ENCODE measurements around the gene HIPK1.

DNA sequence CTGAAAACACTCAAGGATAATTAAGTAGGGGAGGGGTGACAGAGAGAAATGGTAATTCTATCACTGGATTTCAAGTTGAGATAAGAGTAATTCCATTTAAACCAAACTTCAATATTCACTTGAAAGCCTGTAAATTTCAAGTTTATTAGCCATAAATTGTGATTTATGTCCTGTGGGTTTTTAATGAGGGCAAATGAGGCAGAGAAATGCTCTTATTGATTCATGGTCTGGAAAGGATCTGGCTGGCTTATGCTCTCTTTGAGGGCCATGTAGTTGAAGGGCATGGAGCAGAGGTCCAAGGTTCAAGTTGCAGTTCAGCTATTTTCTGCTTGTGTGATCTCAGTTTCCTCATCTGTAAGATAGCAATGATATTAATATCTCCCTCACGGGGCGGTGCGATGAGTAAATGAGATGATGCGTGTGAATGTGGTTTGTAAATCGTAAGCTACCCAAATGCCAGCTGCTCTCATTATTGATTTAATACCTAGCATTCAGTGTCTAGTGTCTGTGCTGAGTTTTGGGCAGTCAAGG is 62.4 kb downstream of the HIPK1 start:
- TF ChIP-seq, protein P1, sequence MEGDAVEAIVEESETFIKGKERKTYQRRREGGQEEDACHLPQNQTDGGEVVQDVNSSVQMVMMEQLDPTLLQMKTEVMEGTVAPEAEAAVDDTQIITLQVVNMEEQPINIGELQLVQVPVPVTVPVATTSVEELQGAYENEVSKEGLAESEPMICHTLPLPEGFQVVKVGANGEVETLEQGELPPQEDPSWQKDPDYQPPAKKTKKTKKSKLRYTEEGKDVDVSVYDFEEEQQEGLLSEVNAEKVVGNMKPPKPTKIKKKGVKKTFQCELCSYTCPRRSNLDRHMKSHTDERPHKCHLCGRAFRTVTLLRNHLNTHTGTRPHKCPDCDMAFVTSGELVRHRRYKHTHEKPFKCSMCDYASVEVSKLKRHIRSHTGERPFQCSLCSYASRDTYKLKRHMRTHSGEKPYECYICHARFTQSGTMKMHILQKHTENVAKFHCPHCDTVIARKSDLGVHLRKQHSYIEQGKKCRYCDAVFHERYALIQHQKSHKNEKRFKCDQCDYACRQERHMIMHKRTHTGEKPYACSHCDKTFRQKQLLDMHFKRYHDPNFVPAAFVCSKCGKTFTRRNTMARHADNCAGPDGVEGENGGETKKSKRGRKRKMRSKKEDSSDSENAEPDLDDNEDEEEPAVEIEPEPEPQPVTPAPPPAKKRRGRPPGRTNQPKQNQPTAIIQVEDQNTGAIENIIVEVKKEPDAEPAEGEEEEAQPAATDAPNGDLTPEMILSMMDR (IDR thresholded peaks at IDR 0.05 in 8 of 11, conservative IDR thresholded peaks at IDR 0.05 in 3 of 11) = no peak
- TF ChIP-seq POLR2AphosphoS5 (IDR thresholded peaks at IDR 0.05) (no peak), POLR2A (IDR thresholded peaks at IDR 0.05) (no peak)

Measured in spleen (tissue), 7 donors.